Endothelial cell (in vitro differentiated cells): Measurements from ENCODE around the gene FDX2. TPM values are rescaled to one million over a fixed set of nuclear protein-coding genes. Genes with fewer than 3 reads are reported as not detected.

Source experiments
- DNase-seq: peaks from one replicate; pipeline ENCODE4 v3.0.0; 2021; ENCODE audit warnings: low spot score
- H3K27ac Mint-ChIP-seq: one replicate; pipeline ENCODE4 v1.8.0; 2021; ENCODE audit warnings: mixed read lengths, inconsistent platforms; ENCODE audit not compliant: unreplicated experiment
- H3K27me3 Mint-ChIP-seq: one replicate; pipeline ENCODE4 v1.8.0; 2021; ENCODE audit warnings: mild to moderate bottlenecking, moderate library complexity, mixed read lengths, inconsistent platforms; ENCODE audit not compliant: unreplicated experiment
- H3K36me3 Mint-ChIP-seq: one replicate; pipeline ENCODE4 v1.8.0; 2021; ENCODE audit warnings: mild to moderate bottlenecking, low read depth, mixed read lengths, inconsistent platforms; ENCODE audit not compliant: unreplicated experiment
- H3K4me1 Mint-ChIP-seq: one replicate; pipeline ENCODE4 v1.8.0; 2021; ENCODE audit warnings: mild to moderate bottlenecking, mixed read lengths, inconsistent platforms; ENCODE audit not compliant: unreplicated experiment
- H3K4me3 Mint-ChIP-seq: one replicate; pipeline ENCODE4 v1.8.0; 2021; ENCODE audit warnings: mild to moderate bottlenecking, mixed read lengths, inconsistent platforms; ENCODE audit not compliant: unreplicated experiment
- H3K9me3 Mint-ChIP-seq: one replicate; pipeline ENCODE4 v1.8.0; 2021; ENCODE audit warnings: mixed read lengths, inconsistent platforms; ENCODE audit not compliant: unreplicated experiment
- CTCF ChIP-seq: fragments of 200-600 bp; sonication (generic); IDR thresholded peaks from one replicate; pipeline ENCODE4 v1.5.0; 2021; ENCODE audit warnings: antibody characterized with exemption; ENCODE audit not compliant: unreplicated experiment
- total RNA-seq: library from RNA; stranded (reverse); fragmentation: NEBNext Ultra II Directional; extraction: Animal tissue kit (Norgen Biotek cat#: 25700); gene quantifications from one replicate; pipeline ENCODE4 v1.2.1, GENCODE V29; 2021; ENCODE audit not compliant: unreplicated experiment

Gene FDX2
- total RNA-seq, 1 donor from 2014 or later: 18.9 TPM

- peaks cover 7% of the 10 kb centered on the region for H3K27me3 Mint-ChIP-seq
- DNase-seq: no peak
- no peaks in the 10 kb centered on the region for H3K4me1 Mint-ChIP-seq
- peaks cover 1% of the 10 kb centered on the region for H3K36me3 Mint-ChIP-seq
- H3K4me3 Mint-ChIP-seq: no peak overlapping the region
- no peak for TF ChIP-seq CTCF
- H3K27ac Mint-ChIP-seq: no peak overlapping the region
- H3K9me3 Mint-ChIP-seq: no peaks in the 10 kb centered on the region
Observed at GRCh38 chr19:10279737-10280442, 35.9 kb downstream of the FDX2 start.

- no peaks in the 10 kb centered on the region for H3K36me3 Mint-ChIP-seq
- H3K27me3 Mint-ChIP-seq: peaks cover 6% of the 10 kb centered on the region
- H3K27ac Mint-ChIP-seq: peak overlapping the region; percentile 57
- no peak for TF ChIP-seq CTCF
- H3K9me3 Mint-ChIP-seq: no peaks in the 10 kb centered on the region
- no peaks in the 10 kb centered on the region for H3K4me1 Mint-ChIP-seq
- no peak for DNase-seq
- H3K4me3 Mint-ChIP-seq: no peak overlapping the region
Observed at GRCh38 chr19:10278935-10279334, 36.9 kb downstream of the FDX2 start.

GRCh38 chr19:10277795-10278589 lies 37.8 kb downstream of the FDX2 start:
- no peak overlapping the region for H3K4me3 Mint-ChIP-seq
- H3K9me3 Mint-ChIP-seq: no peaks in the 10 kb centered on the region
- H3K27me3 Mint-ChIP-seq: peaks cover 7% of the 10 kb centered on the region
- no peak for TF ChIP-seq CTCF
- H3K36me3 Mint-ChIP-seq: no peaks in the 10 kb centered on the region
- DNase-seq: no peak
- H3K4me1 Mint-ChIP-seq: no peaks in the 10 kb centered on the region
- H3K27ac Mint-ChIP-seq: no peak overlapping the region

- no peak overlapping the region for H3K27ac Mint-ChIP-seq
- peaks cover 4% of the 10 kb centered on the region for H3K27me3 Mint-ChIP-seq
- TF ChIP-seq CTCF: no peak
- H3K36me3 Mint-ChIP-seq: no peaks in the 10 kb centered on the region
- no peak for DNase-seq
- H3K4me1 Mint-ChIP-seq: no peaks in the 10 kb centered on the region
- no peaks in the 10 kb centered on the region for H3K9me3 Mint-ChIP-seq
- H3K4me3 Mint-ChIP-seq: no peak overlapping the region
Observed at GRCh38 chr19:10274589-10274988, 41.2 kb downstream of the FDX2 start.

- peaks cover 14% of the 10 kb centered on the region for H3K4me1 Mint-ChIP-seq
- no peak for TF ChIP-seq CTCF
- H3K4me3 Mint-ChIP-seq: no peak overlapping the region
- peaks cover 15% of the 10 kb centered on the region for H3K27me3 Mint-ChIP-seq
- H3K27ac Mint-ChIP-seq: peak overlapping the region; percentile 36
- DNase-seq: no peak
- no peaks in the 10 kb centered on the region for H3K36me3 Mint-ChIP-seq
- H3K9me3 Mint-ChIP-seq: no peaks in the 10 kb centered on the region
Observed at GRCh38 chr19:10271543-10272086, 44.2 kb downstream of the FDX2 start.
